HepG2 (cell line): ENCODE data around the gene MUSK. TPM values are rescaled to one million over a fixed set of nuclear protein-coding genes. Genes with fewer than 3 reads are reported as not detected.

ENCODE experiments used
- ATAC-seq: fragments of 200-7000 bp; cut with Tn5 transposase; 3 replicates; pipeline ENCODE4 v1.9.1; 2020; ENCODE audit warnings: mild to moderate bottlenecking, moderate library complexity
- BruUV-seq: library from RNA; stranded (reverse); fragments of 400-500 nt; replicated peaks from 2 replicates; lab custom pipeline; 2021; lab: Mats Ljungman, UMichigan
- CTCF ChIA-PET: fragments of 300-600 bp; formaldehyde crosslinking; extraction: SDS; loops from one replicate; lab custom pipeline; 2021; ENCODE audit warnings: low total read pairs, inconsistent platforms, low intra/inter-chr PET ratio; lab: Yijun Ruan, JAX
- POLR2A ChIA-PET: fragments of 350-600 bp; sonication (Branson Sonifier 250); formaldehyde crosslinking; loops from one replicate; lab custom pipeline; 2020; ENCODE audit warnings: antibody characterized with exemption, inconsistent platforms; lab: Yijun Ruan, JAX
- DNase-seq: peaks from one replicate; pipeline ENCODE4 v3.0.0-alpha.2; 2015; ENCODE audit warnings: low spot score
- FAIRE-seq: peaks from 3 replicates; lab custom pipeline; 2011; peaks lifted over from hg19 to GRCh38; lab: Jason Lieb, UNC
- H2AFZ ChIP-seq: one replicate; pipeline ENCODE4 v1.6.1; 2011; ENCODE audit warnings: low read length, inconsistent platforms
- H3K27ac ChIP-seq: fragments of 300-600 bp; 3 replicates; pipeline ENCODE4 v1.8.0; 2011; ENCODE audit warnings: mixed run types, mild to moderate bottlenecking, mixed read lengths, low read length, inconsistent platforms; ENCODE audit not compliant: insufficient read depth; ENCODE audit errors: extremely low read length
- H3K27me3 ChIP-seq, 2 experiments: fragments of 200-600 bp in 1 of 2; 2 replicates in 1 of 2; 3 replicates in 1 of 2; pipeline versions ENCODE4 v1.6.0 to v1.8.0; 2011; ENCODE audit warnings: low read length in 2 of 2, mild to moderate bottlenecking in 2 of 2, moderate library complexity in 2 of 2, inconsistent platforms in 1 of 2; ENCODE audit not compliant: insufficient read depth in 2 of 2, control insufficient read depth in 1 of 2
- H3K36me3 ChIP-seq, 2 experiments: fragments of 200-600 bp in 1 of 2; replicated peaks in 1 of 2; 2 replicates in 1 of 2; 3 replicates in 1 of 2; pipeline versions ENCODE4 v1.5.1 to v1.8.0; 2011; ENCODE audit warnings: low read length in 2 of 2, inconsistent platforms in 1 of 2; ENCODE audit not compliant: insufficient read depth in 2 of 2, control insufficient read depth in 1 of 2
- H3K4me1 ChIP-seq: 2 replicates; pipeline ENCODE4 v1.5.1; 2012; ENCODE audit warnings: low read length, inconsistent platforms; ENCODE audit not compliant: insufficient read depth
- H3K4me2 ChIP-seq: 2 replicates; pipeline ENCODE4 v1.6.0; 2011; ENCODE audit warnings: low read depth, low read length, inconsistent platforms
- H3K4me3 ChIP-seq, 3 experiments: fragments of 200-600 bp in 1 of 3; sonication (generic), shearing (Covaris generic) in 1 of 3; replicated peaks in 1 of 3; 2 replicates each; pipeline ENCODE4 v1.5.1; 2011 to 2016; ENCODE audit warnings: low read length in 3 of 3, inconsistent platforms in 2 of 3, low read depth in 2 of 3, mild to moderate bottlenecking in 2 of 3, control low read depth in 1 of 3, mixed read lengths in 1 of 3; ENCODE audit not compliant: insufficient read depth in 1 of 3
- H3K79me2 ChIP-seq: one replicate; pipeline ENCODE4 v1.6.1; 2011; ENCODE audit warnings: low read length, inconsistent platforms; ENCODE audit not compliant: insufficient read depth
- H3K9ac ChIP-seq: 2 replicates; pipeline ENCODE4 v1.6.0; 2011; ENCODE audit warnings: mild to moderate bottlenecking, low read depth, low read length, inconsistent platforms; ENCODE audit not compliant: insufficient read depth
- H3K9me3 ChIP-seq: 2 replicates; pipeline ENCODE4 v1.5.1; 2012; ENCODE audit warnings: mild to moderate bottlenecking, low read length
- H4K20me1 ChIP-seq: 2 replicates; pipeline ENCODE4 v1.6.0; 2011; ENCODE audit warnings: inconsistent platforms, mild to moderate bottlenecking, low read length, moderate library complexity; ENCODE audit not compliant: insufficient read depth
- KDM3A ChIP-seq: IDR thresholded peaks from 2 replicates; pipeline ENCODE4 v1.6.1; 2018; ENCODE audit warnings: low read depth, missing compliant biosample characterization
- NFE2L2 ChIP-seq: fragments of 150-350 bp; IDR thresholded peaks from 2 replicates; pipeline ENCODE4 v1.6.1; 2014; ENCODE audit warnings: low read length
- TMF1 ChIP-seq: sonication (generic); formaldehyde crosslinking; IDR thresholded peaks from 2 replicates; pipeline ENCODE4 v1.8.1; 2022; ENCODE audit warnings: low read depth, missing genetic modification reagents
- ZNF34 ChIP-seq: sonication (generic); formaldehyde crosslinking; IDR thresholded peaks from 2 replicates; pipeline ENCODE4 v1.4.0; 2020; ENCODE audit warnings: mild to moderate bottlenecking, missing genetic modification reagents, borderline replicate concordance
- WGBS: methylation state at CpG from one replicate; pipeline ENCODE4 v1.1.6; 2017; ENCODE audit warnings: low lambda C conversion rate; 5-methylcytosine and 5-hydroxymethylcytosine counted together
- in situ Hi-C: cut with HindIII; loops from 2 replicates; pipeline ENCODE4 v1.10.0; 2017; ENCODE audit warnings: low pct_unique_long_range_greater_than_20kb; ENCODE audit not compliant: extremely low pct_ligation_motif_present
- intact Hi-C: fragments of 100-400 bp; cut with micrococcal nuclease; formaldehyde crosslinking; loops from one replicate; pipeline ENCODE4 v1.10.0; 2022; ENCODE audit not compliant: unreplicated experiment
- polyA plus RNA-seq, 8 experiments: library from polyadenylated mRNA; depleted of rRNA in 3 of 8; stranded (reverse) in 7 of 8; unstranded in 1 of 8; fragments of >200 nt; fragmentation: Illumina TruSeq in 4 of 8; extraction: Trizol in 4 of 8; gene quantifications; 2 replicates each; pipeline versions ENCODE4 v1.2.1 to v1.2.3, GENCODE V29; 2011 to 2016; ENCODE audit warnings: low read depth in 4 of 8, missing spikeins in 1 of 8, mixed read lengths in 1 of 8; ENCODE audit not compliant: insufficient read depth in 1 of 8
- small RNA-seq, 3 experiments: library from RNA; depleted of rRNA; stranded (forward); fragments of <200 nt; gene quantifications; one replicate each; pipeline ENCODE3, GENCODE V24; 2012; ENCODE audit warnings: low read depth in 2 of 3, low replicate concordance in 1 of 3; ENCODE audit not compliant: insufficient read length in 3 of 3, insufficient read depth in 2 of 3
- total RNA-seq, 5 experiments: library from RNA; depleted of rRNA; stranded (reverse); fragments of >200 nt; fragmentation: Illumina TruSeq; extraction: Trizol; gene quantifications; 2 replicates each; pipeline ENCODE4 v1.2.3, GENCODE V29; 2016; ENCODE audit warnings: low read depth in 1 of 5

MUSK gene
- total and polyA plus RNA-seq, 2 of the 13 experiments (the other 11 are each of a cell fraction or from before 2014, with no cell fraction given), result not detected

- CTCF ChIA-PET, result no interaction called here
- no peak for DNase-seq
- H3K36me3 ChIP-seq, result no peaks in the 10 kb centered on the region
- H3K9me3 ChIP-seq, result peaks cover 10% of the 10 kb centered on the region
- POLR2A ChIA-PET, result no interaction called here
- H3K27ac ChIP-seq, result no peak overlapping the region
- H3K4me1 ChIP-seq, result no peaks in the 10 kb centered on the region
- no peaks in the 10 kb centered on the region for H4K20me1 ChIP-seq
- no peak for FAIRE-seq
- intact Hi-C loops (no loop called here), in situ Hi-C loops (loop anchor here (25.0 kb wide), 1 partner anchor 88 kb away; no protein-coding TSS in a partner anchor)
- H3K79me2 ChIP-seq, result no peaks in the 10 kb centered on the region
- ATAC-seq, result no peak
- no peak overlapping the region for H3K9ac ChIP-seq
- BruUV-seq, result no TSS peak
- no peaks in the 10 kb centered on the region for H3K27me3 ChIP-seq
- no peak overlapping the region for H3K4me2 ChIP-seq
- H2AFZ ChIP-seq, result no peak overlapping the region
- H3K4me3 ChIP-seq, result no peak overlapping the region
- WGBS, result under 1% methylated on average over 6 of the region's 6 CpGs
- TF ChIP-seq NFE2L2, result no peak
- TF ChIP-seq KDM3A (CRISPR knock-in tag), result no peak
- no peak for TF ChIP-seq ZNF34 (CRISPR knock-in tag)
- no peak for TF ChIP-seq TMF1 (CRISPR knock-in tag)
Observed at GRCh38 chr9:110850401-110851135, 182.0 kb downstream of the MUSK start.

Small RNA genes within 50 kb of the gene (small RNA-seq; reads per million reads assigned to genes)
- 0 reads per million in 3 experiments for gene AL513328.1

Other genes starting within 250 kb of the MUSK start
- not detected in 2 replicates for gene SVEP1, start 89.0 kb upstream of the MUSK start, total RNA-seq (2016; rRNA removed; fragmentation: Illumina TruSeq; extraction: Trizol)
- gene SVEP1, start 89.0 kb upstream of the MUSK start, polyA plus RNA-seq (2011; rRNA removed), result not detected in 2 replicates